ENCODE data around the gene RTN4RL2. TPM values are rescaled to one million over a fixed set of nuclear protein-coding genes. Genes with fewer than 3 reads are reported as not detected.

RTN4RL2 gene
- total RNA-seq, 4 donors from 2014 or later: 0.13 to 2.8 (median 0.77) TPM

DNA sequence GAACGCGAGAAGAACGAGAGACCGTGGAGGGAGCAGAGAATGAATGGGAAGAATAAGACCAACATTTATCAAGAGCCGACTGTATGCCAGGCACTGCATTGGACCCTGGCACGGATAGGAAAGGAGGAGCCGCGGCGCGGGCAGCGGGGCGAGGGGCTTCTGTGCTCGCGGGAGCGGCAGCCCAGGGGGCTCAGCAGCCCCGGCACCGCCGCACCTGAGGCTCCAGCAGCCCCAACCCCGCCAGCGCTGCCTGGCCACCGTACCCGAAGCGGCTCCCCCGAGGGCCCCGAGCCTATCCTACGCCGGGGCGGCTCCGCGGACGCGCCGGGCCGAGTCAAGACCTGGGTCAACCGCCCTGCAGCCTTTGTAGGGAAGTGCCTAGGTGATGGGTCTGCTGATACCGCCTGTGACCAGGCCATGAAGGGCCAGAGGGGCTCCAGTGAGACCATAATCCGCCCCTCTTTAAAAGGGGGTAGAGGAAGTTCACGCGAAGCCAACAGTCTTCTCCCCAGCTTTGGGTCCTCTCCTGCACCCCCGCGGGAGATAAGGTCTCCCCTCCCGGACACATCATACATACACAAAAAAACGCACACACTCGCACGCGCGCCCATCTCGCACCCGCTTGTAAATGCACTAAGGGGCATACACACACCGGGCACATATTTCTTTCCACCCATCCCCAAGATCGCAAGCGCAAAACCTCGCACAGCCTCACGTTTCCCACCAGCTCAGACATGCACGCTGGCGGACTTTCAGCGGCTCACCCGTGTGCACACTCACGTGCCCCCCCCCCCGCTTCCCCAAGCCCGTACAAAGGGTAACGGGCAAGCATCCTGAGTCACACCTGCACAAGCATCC, 935 bp upstream of the RTN4RL2 start:
- peaks cover 22 to 42% (median 33%) of the 10 kb centered on the region in 3 donors for H3K27me3 ChIP-seq
- H3K4me3 ChIP-seq: peak overlapping the region; percentile 46 to 63 (median 54)
- no peaks in the 10 kb centered on the region for H3K36me3 ChIP-seq
- intact Hi-C loops (cut with DNase I; ENCODE audit: low total_unique reads) (loop anchor here (2.0 to 10.0 kb wide), 4 partner anchors 17 to 1055 kb away; partner anchors contain the start of gene UBE2L6), in situ Hi-C loops (cut with MboI; ENCODE audit: low sequenced_read_pairs in 4 of 4) (loop anchor here (5.0 to 25.0 kb wide), 5 partner anchors 68 to 1053 kb away; partner anchors contain the start of genes YPEL4 (in 3 of the 4) and OR5B21 (in 1 of the 4))
- H3K27ac ChIP-seq: no peak overlapping the region
- TF ChIP-seq, protein P1, sequence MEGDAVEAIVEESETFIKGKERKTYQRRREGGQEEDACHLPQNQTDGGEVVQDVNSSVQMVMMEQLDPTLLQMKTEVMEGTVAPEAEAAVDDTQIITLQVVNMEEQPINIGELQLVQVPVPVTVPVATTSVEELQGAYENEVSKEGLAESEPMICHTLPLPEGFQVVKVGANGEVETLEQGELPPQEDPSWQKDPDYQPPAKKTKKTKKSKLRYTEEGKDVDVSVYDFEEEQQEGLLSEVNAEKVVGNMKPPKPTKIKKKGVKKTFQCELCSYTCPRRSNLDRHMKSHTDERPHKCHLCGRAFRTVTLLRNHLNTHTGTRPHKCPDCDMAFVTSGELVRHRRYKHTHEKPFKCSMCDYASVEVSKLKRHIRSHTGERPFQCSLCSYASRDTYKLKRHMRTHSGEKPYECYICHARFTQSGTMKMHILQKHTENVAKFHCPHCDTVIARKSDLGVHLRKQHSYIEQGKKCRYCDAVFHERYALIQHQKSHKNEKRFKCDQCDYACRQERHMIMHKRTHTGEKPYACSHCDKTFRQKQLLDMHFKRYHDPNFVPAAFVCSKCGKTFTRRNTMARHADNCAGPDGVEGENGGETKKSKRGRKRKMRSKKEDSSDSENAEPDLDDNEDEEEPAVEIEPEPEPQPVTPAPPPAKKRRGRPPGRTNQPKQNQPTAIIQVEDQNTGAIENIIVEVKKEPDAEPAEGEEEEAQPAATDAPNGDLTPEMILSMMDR (IDR thresholded peaks at IDR 0.05 in 4 of 5, conservative IDR thresholded peaks at IDR 0.05 in 1 of 5): no peak
- no peak for TF ChIP-seq POLR2A (IDR thresholded peaks at IDR 0.05)
- ATAC-seq: peak in 1 of 2 donors; percentile 6
- no peaks in the 10 kb centered on the region for H3K9me3 ChIP-seq
- DNase-seq: no peak
- peaks cover 21 to 30% of the 10 kb centered on the region in 2 donors for H3K4me1 ChIP-seq

DNA sequence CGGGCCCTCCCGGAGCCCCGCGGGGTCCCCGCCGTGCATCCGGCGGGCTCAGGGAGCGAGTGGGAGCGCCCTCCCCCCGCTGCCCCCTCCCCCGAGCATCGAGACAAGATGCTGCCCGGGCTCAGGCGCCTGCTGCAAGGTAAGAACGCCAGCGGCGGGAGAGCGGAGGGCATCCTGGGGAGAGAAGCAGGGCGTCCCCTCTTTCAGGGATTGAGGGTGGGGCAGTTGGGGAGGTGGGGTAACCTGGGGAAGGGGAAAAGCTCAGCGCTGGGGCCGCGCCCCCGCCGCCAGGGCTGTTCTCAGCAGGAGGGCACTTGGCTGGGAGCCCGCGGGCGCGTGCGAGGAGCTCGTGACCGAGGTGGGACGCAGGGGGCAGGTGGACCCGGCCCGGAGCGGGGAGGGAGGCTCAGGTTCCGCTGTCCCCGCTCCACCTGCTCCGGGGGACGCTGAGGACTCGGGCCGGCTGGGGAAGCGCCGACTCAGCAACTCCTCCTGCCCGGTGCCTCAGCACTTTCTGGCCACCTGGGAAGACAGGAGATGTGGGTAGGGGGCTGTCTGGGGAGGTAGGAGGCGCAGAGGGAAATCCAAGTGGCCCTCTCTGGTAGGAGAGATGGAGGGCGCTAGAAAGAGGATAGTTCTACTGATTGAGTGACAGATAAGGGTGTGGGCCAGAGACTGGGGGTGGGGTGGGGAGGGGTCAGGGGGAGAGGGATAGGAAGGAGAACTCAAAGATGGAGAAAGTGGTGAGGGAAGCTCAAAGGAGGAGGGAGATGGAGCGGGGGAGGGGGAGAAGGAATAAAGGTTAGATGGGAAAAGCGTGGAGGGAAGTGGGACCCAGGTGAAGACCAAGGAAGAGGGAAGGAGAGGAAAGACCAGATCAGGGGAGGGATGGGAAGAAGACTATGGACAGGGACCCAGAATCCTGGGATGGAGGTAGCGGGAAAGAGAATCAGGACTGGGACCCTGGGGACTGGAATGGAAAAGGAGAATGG, 726 bp downstream of the RTN4RL2 start:
- Histone ChIP-seq H3K4me3 (peak overlapping the region; percentile 38 to 61 (median 44)), H3K36me3 (no peaks in the 10 kb centered on the region), H3K27ac (no peak overlapping the region), H3K27me3 (peaks cover 22 to 42% (median 33%) of the 10 kb centered on the region in 3 donors), H3K4me1 (peaks cover 21 to 30% of the 10 kb centered on the region in 2 donors), H3K9me3 (no peaks in the 10 kb centered on the region)
- no peak for ATAC-seq
- no peak for DNase-seq
- intact Hi-C loops (cut with DNase I; ENCODE audit: low total_unique reads) (no loop called here), in situ Hi-C loops (cut with MboI; ENCODE audit: low sequenced_read_pairs in 4 of 4) (loop anchor here in 1 of 4 donors (25.0 kb wide), 2 partner anchors 176 to 1051 kb away; partner anchors contain the start of genes OR5B21 and YPEL4)
- no peak for TF ChIP-seq POLR2A (IDR thresholded peaks at IDR 0.05)
- TF ChIP-seq, protein P1 (IDR thresholded peaks at IDR 0.05 in 4 of 5, conservative IDR thresholded peaks at IDR 0.05 in 1 of 5): no peak

DNA sequence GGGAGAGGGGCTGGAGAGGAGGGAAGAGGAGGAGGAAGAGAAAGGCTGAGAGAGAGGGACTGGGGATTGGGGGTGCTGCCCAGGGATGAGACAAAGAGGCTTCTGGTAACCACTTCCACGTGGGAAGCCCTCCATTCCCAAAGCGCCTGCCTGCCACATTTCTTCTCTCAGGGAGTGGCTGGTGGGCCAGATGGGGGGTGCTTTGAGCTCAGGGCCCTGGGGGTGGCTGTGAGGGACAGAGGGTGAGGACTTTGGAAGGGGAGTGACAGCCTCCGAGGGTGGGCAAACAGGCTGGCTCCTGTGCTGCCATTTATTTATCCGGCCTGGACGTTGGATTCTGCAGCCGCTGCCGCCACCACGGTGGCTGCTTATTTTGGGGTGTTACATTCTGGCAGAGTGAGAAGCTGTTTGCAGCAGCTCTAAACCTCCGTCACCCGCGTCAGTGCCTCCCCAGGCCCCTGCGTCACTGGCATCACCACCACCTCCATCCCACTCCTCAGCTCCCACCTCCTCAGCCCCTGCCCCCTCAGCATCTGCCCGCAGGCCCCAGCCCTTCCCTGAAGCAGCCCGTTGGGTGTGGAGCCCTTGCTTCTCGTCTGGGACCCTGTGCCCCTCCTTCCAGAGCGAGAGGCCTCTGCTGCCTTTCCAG, 1.6 kb downstream of the RTN4RL2 start:
- DNase-seq (no peak), ATAC-seq (no peak)
- H3K27me3 ChIP-seq: peaks cover 22 to 42% (median 33%) of the 10 kb centered on the region in 3 donors
- H3K4me3 ChIP-seq: no peak overlapping the region
- in situ Hi-C loops (cut with MboI; ENCODE audit: low sequenced_read_pairs in 4 of 4) (loop anchor here in 1 of 4 donors (25.0 kb wide), 2 partner anchors 175 to 1050 kb away; partner anchors contain the start of genes OR5B21 and YPEL4), intact Hi-C loops (cut with DNase I; ENCODE audit: low total_unique reads) (no loop called here)
- H3K27ac ChIP-seq: no peak overlapping the region
- peaks cover 21 to 30% of the 10 kb centered on the region in 2 donors for H3K4me1 ChIP-seq
- no peaks in the 10 kb centered on the region for H3K9me3 ChIP-seq
- TF ChIP-seq, protein P1 (IDR thresholded peaks at IDR 0.05 in 4 of 5, conservative IDR thresholded peaks at IDR 0.05 in 1 of 5): no peak
- TF ChIP-seq POLR2A (IDR thresholded peaks at IDR 0.05): no peak
- H3K36me3 ChIP-seq: no peaks in the 10 kb centered on the region

DNA sequence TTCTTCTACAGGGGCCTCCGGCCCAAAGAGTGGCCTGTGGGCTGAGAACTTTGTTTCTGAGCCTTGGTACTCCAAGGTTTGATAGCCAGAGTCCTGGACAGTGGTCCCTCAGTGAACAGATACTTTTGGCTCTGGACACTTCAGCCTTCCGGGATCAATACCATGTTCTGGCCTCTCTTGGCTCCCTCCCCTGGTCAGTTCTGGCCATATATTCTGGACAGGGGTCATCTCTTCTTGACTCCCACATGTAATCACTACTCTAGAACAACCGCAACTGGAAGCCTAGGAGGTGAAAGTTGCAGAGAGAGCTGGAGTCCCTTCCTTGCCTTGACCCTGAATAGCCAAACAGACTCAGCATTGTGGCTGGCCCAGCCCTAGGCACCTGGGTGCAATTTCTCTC, 2.3 kb downstream of the RTN4RL2 start:
- H3K9me3 ChIP-seq: no peaks in the 10 kb centered on the region
- DNase-seq (no peak), ATAC-seq (no peak)
- no peak for TF ChIP-seq POLR2A (IDR thresholded peaks at IDR 0.05)
- TF ChIP-seq, protein P1 (IDR thresholded peaks at IDR 0.05 in 4 of 5, conservative IDR thresholded peaks at IDR 0.05 in 1 of 5): no peak
- H3K4me1 ChIP-seq: peaks cover 19 to 28% of the 10 kb centered on the region in 2 donors
- H3K4me3 ChIP-seq: no peak overlapping the region
- in situ Hi-C loops (cut with MboI; ENCODE audit: low sequenced_read_pairs in 4 of 4) (loop anchor here in 1 of 4 donors (25.0 kb wide), 2 partner anchors 175 to 1050 kb away; partner anchors contain the start of genes OR5B21 and YPEL4), intact Hi-C loops (cut with DNase I; ENCODE audit: low total_unique reads) (no loop called here)
- no peaks in the 10 kb centered on the region for H3K36me3 ChIP-seq
- peaks cover 22 to 42% (median 33%) of the 10 kb centered on the region in 3 donors for H3K27me3 ChIP-seq
- H3K27ac ChIP-seq: no peak overlapping the region
